Left lung (tissue), 10 donors: Measurements from ENCODE around the gene ECD. TPM values are rescaled to one million over a fixed set of nuclear protein-coding genes. Genes with fewer than 3 reads are reported as not detected.

Experiments used
- ATAC-seq: fragments of 200-7000 bp; cut with Tn5 transposase; one replicate; pipeline ENCODE4 v1.9.1; 2020; ENCODE audit warnings: moderate library complexity
- DNase-seq, 4 donors: peaks; one replicate each; pipeline ENCODE4 v3.0.0-alpha.2; 2013 to 2020
- H3K27ac ChIP-seq, 2 donors: fragments of 200-600 bp; sonication (generic) in 1 of 2; one replicate each; pipeline versions ENCODE4 v1.5.0 to v1.8.0; 2020 to 2021
- H3K27me3 ChIP-seq, 2 donors: fragments of 200-600 bp; sonication (generic) in 1 of 2; one replicate each; pipeline versions ENCODE4 v1.5.0 to v1.8.0; 2020 to 2021
- H3K36me3 ChIP-seq, 2 donors: fragments of 200-600 bp; sonication (generic) in 1 of 2; one replicate each; pipeline versions ENCODE4 v1.5.0 to v1.8.0; 2020 to 2021
- H3K4me1 ChIP-seq, 2 donors: fragments of 200-600 bp; one replicate each; pipeline ENCODE4 v1.8.0; 2021
- H3K4me3 ChIP-seq, 2 donors: fragments of 200-600 bp; sonication (generic) in 1 of 2; one replicate each; pipeline versions ENCODE4 v1.5.0 to v1.8.0; 2020 to 2021; ENCODE audit warnings: mild to moderate bottlenecking in 1 of 2
- H3K9me3 ChIP-seq, 2 donors: fragments of 200-600 bp; sonication (generic) in 1 of 2; one replicate each; pipeline versions ENCODE4 v1.5.0 to v1.8.0; 2020 to 2021
- CTCF ChIP-seq, 2 donors: fragments of 200-600 bp; sonication (generic) in 1 of 2; IDR thresholded peaks; one replicate each; pipeline versions ENCODE4 v1.5.0 to v1.8.0; 2021; ENCODE audit warnings: antibody characterized with exemption in 2 of 2
- intact Hi-C, 2 donors: fragments of 100-400 bp; cut with DNase I; formaldehyde crosslinking; loops; one replicate each; pipeline versions ENCODE4 v1.11.2 to v1.14.2; 2022
- polyA plus RNA-seq, 6 donors: library from polyadenylated mRNA; unstranded; fragments of 120-200 nt; gene quantifications; one replicate each; pipeline ENCODE4 v1.2.1, GENCODE V29; 2013; ENCODE audit not compliant: insufficient read length in 6 of 6
- total RNA-seq, 2 donors: library from RNA; stranded (reverse); fragmentation: NEBNext Ultra II Directional; extraction: Animal tissue kit (Norgen Biotek cat#: 25700); gene quantifications; one replicate each; pipeline ENCODE4 v1.2.1, GENCODE V29; 2021
- donor health status: DM: no; HTN: yes; CAD: no.
- donor health status: DM: no; HTN: no; CAD: no.

The ECD gene
- total and polyA plus RNA-seq, 8 donors = 22.6 to 42.7 (median 36.4) TPM

DNA sequence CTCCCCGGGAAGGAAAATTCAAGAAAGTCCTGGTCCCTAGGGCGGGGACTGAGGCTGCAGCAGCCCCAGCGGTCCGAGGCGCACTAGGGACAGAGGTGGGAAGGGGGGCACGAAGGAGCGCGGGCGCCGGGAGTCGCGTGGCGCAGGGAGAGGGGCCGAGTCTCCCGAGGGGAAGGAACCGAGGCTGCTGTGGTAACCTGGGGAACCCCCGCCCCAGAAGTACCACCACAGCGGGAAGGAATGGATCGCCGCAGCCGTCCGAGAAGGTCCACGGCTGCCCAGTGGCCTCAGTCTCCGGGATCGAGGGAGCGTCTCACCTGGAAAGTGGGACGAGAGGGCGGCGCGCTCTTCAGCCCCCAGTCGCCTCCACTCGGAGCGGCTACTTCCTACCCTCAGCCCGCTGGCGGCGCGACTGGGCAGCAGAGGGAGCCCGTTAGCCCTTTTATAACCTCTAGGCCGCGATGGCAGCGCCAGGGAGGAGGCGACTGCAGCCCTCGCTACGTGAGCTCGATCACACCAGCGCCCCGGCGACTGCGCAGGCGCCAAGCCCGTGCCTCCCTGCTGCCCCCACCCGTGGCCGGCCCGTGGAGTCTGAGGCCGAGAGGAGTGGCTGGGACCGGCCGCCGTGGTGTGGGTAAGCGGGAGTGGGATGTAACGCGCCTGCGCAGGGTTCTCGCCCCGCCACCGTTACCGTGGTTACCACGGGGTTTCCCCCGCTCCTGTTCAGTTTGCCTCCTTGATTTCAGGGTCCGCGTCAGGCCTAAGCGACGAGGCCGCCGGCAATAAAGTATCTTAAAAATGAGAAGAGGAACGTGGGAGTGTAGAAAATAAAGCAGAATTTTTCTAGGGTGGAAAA is 71.1 kb downstream of the ECD start, which contains the start of gene P4HA1:
Gene P4HA1 (minus strand): TSS at position 418 of the 856 bp plus-strand sequence. CDS start 21,983 bp downstream, outside the sequence.
- H3K4me1 ChIP-seq = peaks cover 4 to 17% of the 10 kb centered on the region in 2 donors
- intact Hi-C loops = no loop called here
- H3K4me3 ChIP-seq = peak within 1 kb of the TSS; percentile 74 to 81
- no peaks in the 10 kb centered on the region for H3K9me3 ChIP-seq
- H3K27ac ChIP-seq = peak within 1 kb of the TSS; percentile 98
- H3K36me3 ChIP-seq = no peaks in the 10 kb centered on the region
- no peaks in the 10 kb centered on the region for H3K27me3 ChIP-seq
- peak; percentile 39 to 69 for TF ChIP-seq CTCF (IDR thresholded peaks at IDR 0.05)
- peak; percentile 93 for ATAC-seq
- peak; percentile 98 to 100 (median 99) for DNase-seq

GRCh38 chr10:73096041-73096448 is 71.8 kb downstream of the ECD start:
- H3K36me3 ChIP-seq = no peaks in the 10 kb centered on the region
- H3K4me1 ChIP-seq = peaks cover 4 to 22% of the 10 kb centered on the region in 2 donors
- no peaks in the 10 kb centered on the region for H3K9me3 ChIP-seq
- no peaks in the 10 kb centered on the region for H3K27me3 ChIP-seq
- DNase-seq = peak; percentile 73 to 92 (median 74)
- H3K4me3 ChIP-seq = peak overlapping the region; percentile 74 to 81
- intact Hi-C loops = no loop called here
- ATAC-seq = peak; percentile 62
- H3K27ac ChIP-seq = peak overlapping the region; percentile 98
- no peak for TF ChIP-seq CTCF (IDR thresholded peaks at IDR 0.05)

DNA sequence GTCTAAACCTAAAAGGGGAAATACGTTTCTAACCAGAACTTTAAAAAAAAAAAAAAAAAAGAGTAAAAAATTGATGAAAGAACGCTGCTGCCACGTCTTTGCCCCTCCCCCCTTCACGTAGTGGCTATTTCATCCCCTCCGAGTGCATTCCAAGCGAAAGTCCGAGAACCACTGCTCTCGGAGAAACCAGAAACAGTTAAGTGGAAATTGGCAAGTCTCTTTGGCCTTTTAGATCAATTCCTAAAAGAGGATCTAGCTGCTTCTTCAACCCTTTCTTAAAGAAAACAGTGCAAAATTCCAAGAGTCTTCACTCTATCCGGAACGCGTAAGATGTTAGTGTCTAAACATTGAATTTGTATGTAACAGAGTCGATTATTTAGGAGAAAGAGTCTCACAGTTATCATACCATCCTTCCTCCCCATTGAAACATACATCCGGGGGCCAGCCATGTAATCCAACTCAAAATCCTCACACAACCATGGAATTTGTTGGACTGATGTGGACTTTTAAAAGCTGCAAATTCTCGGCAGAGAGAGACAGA is 72.3 kb downstream of the ECD start:
- TF ChIP-seq CTCF (IDR thresholded peaks at IDR 0.05) = no peak

DNA sequence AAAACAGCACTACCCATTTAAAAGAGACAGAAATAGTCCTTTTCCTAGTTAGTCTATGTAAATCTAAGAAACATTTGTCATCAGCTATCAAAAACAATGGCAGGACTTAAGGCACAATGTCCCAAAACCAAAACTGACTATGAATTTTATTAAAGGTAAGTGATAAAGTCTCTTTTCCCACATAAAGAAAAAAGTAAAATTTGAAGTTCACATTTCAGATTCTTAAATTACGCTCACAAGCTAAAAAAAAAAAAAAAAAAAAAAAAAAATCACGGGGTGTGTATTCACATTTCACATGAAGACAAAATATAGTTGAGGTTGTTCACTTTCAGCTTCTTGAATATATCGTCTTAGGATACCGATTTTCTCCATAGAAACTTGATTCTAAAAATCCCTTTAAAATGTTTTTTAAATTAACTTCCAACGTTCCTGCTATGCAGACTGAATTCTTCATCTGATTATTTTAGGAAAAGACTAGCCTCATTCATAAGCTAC is 72.8 kb downstream of the ECD start:
- no peak for ATAC-seq
- Histone ChIP-seq H3K9me3 (no peaks in the 10 kb centered on the region), H3K27me3 (no peaks in the 10 kb centered on the region), H3K4me1 (peaks cover 4 to 27% of the 10 kb centered on the region in 2 donors), H3K27ac (peak overlapping the region; percentile 98), H3K4me3 (peak overlapping the region; percentile 74 to 81), H3K36me3 (no peaks in the 10 kb centered on the region)
- no peak for DNase-seq
- no peak for TF ChIP-seq CTCF (IDR thresholded peaks at IDR 0.05)
- intact Hi-C loops = no loop called here

More for the DNA sequence above, 72.3 kb downstream of the ECD start:
- DNase-seq (peak in 3 of 4 donors; percentile 74 to 91 (median 82)), ATAC-seq (peak; percentile 32)
- Histone ChIP-seq H3K27ac (peak overlapping the region; percentile 98), H3K4me3 (peak overlapping the region; percentile 74 to 81), H3K27me3 (no peaks in the 10 kb centered on the region), H3K4me1 (peaks cover 4 to 24% of the 10 kb centered on the region in 2 donors), H3K36me3 (no peaks in the 10 kb centered on the region), H3K9me3 (no peaks in the 10 kb centered on the region)
- intact Hi-C loops = no loop called here
